GM18870 (cell line): Measurements from ENCODE around the gene TBC1D2.
"Not testable (repeated sequence)": the region's sequence is repeated elsewhere in the genome, so short reads cannot be mapped to it uniquely, and the experiment has no call there.

Source experiments
- ATAC-seq: cut with Tn5 transposase; IDR thresholded peaks from one replicate; pipeline ENCODE4 v1.9.1; 2021; ENCODE audit warnings: moderate library complexity; ENCODE audit not compliant: unreplicated experiment

TBC1D2 gene

GRCh38 chr9:98191671-98192502, 63.6 kb downstream of the TBC1D2 start:
- ATAC-seq = no peak

GRCh38 chr9:98191181-98191608, 64.3 kb downstream of the TBC1D2 start:
- no peak for ATAC-seq

- no peak for ATAC-seq
These were observed 64.7 kb downstream of the TBC1D2 start for GRCh38 chr9:98190757-98191105.

GRCh38 chr9:98189412-98189811, 66.0 kb downstream of the TBC1D2 start:
- ATAC-seq = no peak

GRCh38 chr9:98187926-98188325, 67.5 kb downstream of the TBC1D2 start:
- ATAC-seq = no peak

- ATAC-seq = no peak
These were observed 69.2 kb downstream of the TBC1D2 start for GRCh38 chr9:98186236-98186635.

- ATAC-seq = no peak
These were observed 69.8 kb downstream of the TBC1D2 start for GRCh38 chr9:98185611-98186171.

GRCh38 chr9:98185021-98185567, 70.4 kb downstream of the TBC1D2 start:
- no peak for ATAC-seq

GRCh38 chr9:98184326-98184725, 71.1 kb downstream of the TBC1D2 start:
- no peak for ATAC-seq

GRCh38 chr9:98182889-98183599, 72.4 kb downstream of the TBC1D2 start:
- no peak for ATAC-seq

GRCh38 chr9:98182069-98182820, 73.2 kb downstream of the TBC1D2 start:
- no peak for ATAC-seq

- ATAC-seq = no peak
These were observed 73.7 kb downstream of the TBC1D2 start for GRCh38 chr9:98181746-98182068.

- ATAC-seq = no peak
These were observed 74.5 kb downstream of the TBC1D2 start for GRCh38 chr9:98180996-98181395.

GRCh38 chr9:98178874-98179850, 76.3 kb downstream of the TBC1D2 start:
- ATAC-seq = no peak

- ATAC-seq = no peak
These were observed 78.8 kb downstream of the TBC1D2 start for GRCh38 chr9:98176391-98177259.

GRCh38 chr9:98175762-98176161, 79.7 kb downstream of the TBC1D2 start:
- ATAC-seq = no peak

- ATAC-seq = no peak
These were observed 80.3 kb downstream of the TBC1D2 start for GRCh38 chr9:98175028-98175569.

- ATAC-seq = not testable (repeated sequence)
These were observed 80.9 kb downstream of the TBC1D2 start for GRCh38 chr9:98174502-98174918.

- ATAC-seq = no peak
These were observed 82.3 kb downstream of the TBC1D2 start for GRCh38 chr9:98173181-98173580.
